ENCODE data around the gene CTSG.

CTSG gene

DNA sequence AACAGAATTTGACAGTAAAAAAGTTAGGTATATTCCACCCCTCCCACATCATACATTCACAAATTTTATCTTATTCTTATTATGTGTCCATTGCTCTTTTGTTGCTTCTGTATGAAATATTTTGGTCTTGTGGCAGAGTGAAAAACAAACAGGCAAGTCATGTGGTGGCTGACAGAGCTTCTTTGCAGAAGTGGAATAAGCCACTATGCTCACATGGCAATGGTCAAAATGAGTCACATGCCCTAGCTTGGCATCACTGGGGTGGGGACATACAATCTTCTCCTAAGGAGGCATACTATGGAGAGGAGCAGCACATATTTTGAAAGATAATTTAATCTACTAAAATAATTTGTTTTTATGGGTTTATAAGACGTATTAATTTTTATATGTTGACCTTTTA, 40.3 kb downstream of the CTSG start:
- POLR2A ChIA-PET: no interaction called here
- Histone ChIP-seq H3K36me3 (ENCODE audit: control insufficient read depth in 2 of 2, insufficient read depth in 1 of 2, low read length in 2 of 2) (no peaks in the 10 kb centered on the region), H3K4me3 (ENCODE audit: low read depth, low read length) (no peak overlapping the region), H3K27ac (ENCODE audit: extremely low read depth, low read depth, low read length) (no peak overlapping the region), H3K4me1 (ENCODE audit: control insufficient read depth, insufficient read depth, low read length) (no peaks in the 10 kb centered on the region), H3K9me3 (ENCODE audit: control insufficient read depth, insufficient read depth, low read depth, low read length) (no peaks in the 10 kb centered on the region)
- CTCF ChIA-PET: interaction anchor here (0.6 to 1.8 kb wide), 2 partner anchors 70 to 190 kb away, joined by 3 to 5 read pairs; no protein-coding TSS in a partner anchor
- no peak for TF ChIP-seq ZNF660 (tag by site-specific recombination; IDR thresholded peaks at IDR 0.05)
- no peak for TF ChIP-seq ZSCAN30 (tag by site-specific recombination; IDR thresholded peaks at IDR 0.05)
- TF ChIP-seq, protein P1, sequence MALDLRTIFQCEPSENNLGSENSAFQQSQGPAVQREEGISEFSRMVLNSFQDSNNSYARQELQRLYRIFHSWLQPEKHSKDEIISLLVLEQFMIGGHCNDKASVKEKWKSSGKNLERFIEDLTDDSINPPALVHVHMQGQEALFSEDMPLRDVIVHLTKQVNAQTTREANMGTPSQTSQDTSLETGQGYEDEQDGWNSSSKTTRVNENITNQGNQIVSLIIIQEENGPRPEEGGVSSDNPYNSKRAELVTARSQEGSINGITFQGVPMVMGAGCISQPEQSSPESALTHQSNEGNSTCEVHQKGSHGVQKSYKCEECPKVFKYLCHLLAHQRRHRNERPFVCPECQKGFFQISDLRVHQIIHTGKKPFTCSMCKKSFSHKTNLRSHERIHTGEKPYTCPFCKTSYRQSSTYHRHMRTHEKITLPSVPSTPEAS (tag by site-specific recombination; IDR thresholded peaks at IDR 0.05): no peak
- TF ChIP-seq ZNF785 (tag by site-specific recombination; IDR thresholded peaks at IDR 0.05): no peak
- TF ChIP-seq TCF7L2 (IDR thresholded peaks at IDR 0.05; ENCODE audit: borderline replicate concordance, low read depth, low read length): no peak
- TF ChIP-seq, protein P2, sequence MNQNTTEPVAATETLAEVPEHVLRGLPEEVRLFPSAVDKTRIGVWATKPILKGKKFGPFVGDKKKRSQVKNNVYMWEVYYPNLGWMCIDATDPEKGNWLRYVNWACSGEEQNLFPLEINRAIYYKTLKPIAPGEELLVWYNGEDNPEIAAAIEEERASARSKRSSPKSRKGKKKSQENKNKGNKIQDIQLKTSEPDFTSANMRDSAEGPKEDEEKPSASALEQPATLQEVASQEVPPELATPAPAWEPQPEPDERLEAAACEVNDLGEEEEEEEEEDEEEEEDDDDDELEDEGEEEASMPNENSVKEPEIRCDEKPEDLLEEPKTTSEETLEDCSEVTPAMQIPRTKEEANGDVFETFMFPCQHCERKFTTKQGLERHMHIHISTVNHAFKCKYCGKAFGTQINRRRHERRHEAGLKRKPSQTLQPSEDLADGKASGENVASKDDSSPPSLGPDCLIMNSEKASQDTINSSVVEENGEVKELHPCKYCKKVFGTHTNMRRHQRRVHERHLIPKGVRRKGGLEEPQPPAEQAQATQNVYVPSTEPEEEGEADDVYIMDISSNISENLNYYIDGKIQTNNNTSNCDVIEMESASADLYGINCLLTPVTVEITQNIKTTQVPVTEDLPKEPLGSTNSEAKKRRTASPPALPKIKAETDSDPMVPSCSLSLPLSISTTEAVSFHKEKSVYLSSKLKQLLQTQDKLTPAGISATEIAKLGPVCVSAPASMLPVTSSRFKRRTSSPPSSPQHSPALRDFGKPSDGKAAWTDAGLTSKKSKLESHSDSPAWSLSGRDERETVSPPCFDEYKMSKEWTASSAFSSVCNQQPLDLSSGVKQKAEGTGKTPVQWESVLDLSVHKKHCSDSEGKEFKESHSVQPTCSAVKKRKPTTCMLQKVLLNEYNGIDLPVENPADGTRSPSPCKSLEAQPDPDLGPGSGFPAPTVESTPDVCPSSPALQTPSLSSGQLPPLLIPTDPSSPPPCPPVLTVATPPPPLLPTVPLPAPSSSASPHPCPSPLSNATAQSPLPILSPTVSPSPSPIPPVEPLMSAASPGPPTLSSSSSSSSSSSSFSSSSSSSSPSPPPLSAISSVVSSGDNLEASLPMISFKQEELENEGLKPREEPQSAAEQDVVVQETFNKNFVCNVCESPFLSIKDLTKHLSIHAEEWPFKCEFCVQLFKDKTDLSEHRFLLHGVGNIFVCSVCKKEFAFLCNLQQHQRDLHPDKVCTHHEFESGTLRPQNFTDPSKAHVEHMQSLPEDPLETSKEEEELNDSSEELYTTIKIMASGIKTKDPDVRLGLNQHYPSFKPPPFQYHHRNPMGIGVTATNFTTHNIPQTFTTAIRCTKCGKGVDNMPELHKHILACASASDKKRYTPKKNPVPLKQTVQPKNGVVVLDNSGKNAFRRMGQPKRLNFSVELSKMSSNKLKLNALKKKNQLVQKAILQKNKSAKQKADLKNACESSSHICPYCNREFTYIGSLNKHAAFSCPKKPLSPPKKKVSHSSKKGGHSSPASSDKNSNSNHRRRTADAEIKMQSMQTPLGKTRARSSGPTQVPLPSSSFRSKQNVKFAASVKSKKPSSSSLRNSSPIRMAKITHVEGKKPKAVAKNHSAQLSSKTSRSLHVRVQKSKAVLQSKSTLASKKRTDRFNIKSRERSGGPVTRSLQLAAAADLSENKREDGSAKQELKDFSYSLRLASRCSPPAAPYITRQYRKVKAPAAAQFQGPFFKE (tag by site-specific recombination; IDR thresholded peaks at IDR 0.05; ENCODE audit: borderline replicate concordance): no peak
- TF ChIP-seq ZNF544 (tag by site-specific recombination; IDR thresholded peaks at IDR 0.05): no peak
- TF ChIP-seq HOXA7 (CRISPR knock-in tag; IDR thresholded peaks at IDR 0.05; ENCODE audit: borderline replicate concordance): no peak
- TF ChIP-seq ZNF121 (tag by site-specific recombination; IDR thresholded peaks at IDR 0.05): no peak
- TF ChIP-seq, protein P3, sequence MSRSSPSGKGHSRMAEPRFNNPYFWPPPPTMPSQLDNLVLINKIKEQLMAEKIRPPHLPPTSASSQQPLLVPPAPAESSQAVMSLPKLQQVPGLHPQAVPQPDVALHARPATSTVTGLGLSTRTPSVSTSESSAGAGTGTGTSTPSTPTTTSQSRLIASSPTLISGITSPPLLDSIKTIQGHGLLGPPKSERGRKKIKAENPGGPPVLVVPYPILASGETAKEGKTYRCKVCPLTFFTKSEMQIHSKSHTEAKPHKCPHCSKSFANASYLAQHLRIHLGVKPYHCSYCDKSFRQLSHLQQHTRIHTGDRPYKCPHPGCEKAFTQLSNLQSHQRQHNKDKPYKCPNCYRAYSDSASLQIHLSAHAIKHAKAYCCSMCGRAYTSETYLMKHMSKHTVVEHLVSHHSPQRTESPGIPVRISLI (tag by site-specific recombination; IDR thresholded peaks at IDR 0.05): no peak
- no peak for TF ChIP-seq ZNF626 (tag by site-specific recombination; IDR thresholded peaks at IDR 0.05)
- no peak for TF ChIP-seq ZNF610 (tag by site-specific recombination; IDR thresholded peaks at IDR 0.05; ENCODE audit: borderline replicate concordance)
- no peak for TF ChIP-seq KLF7 (tag by site-specific recombination; IDR thresholded peaks at IDR 0.05; ENCODE audit: borderline replicate concordance)
- TF ChIP-seq ZNF600 (tag by site-specific recombination; IDR thresholded peaks at IDR 0.05): no peak
- TF ChIP-seq ZEB2 (tag by site-specific recombination; IDR thresholded peaks at IDR 0.05): no peak
- no peak for TF ChIP-seq ZNF670 (tag by site-specific recombination; IDR thresholded peaks at IDR 0.05; ENCODE audit: low read depth)
- TF ChIP-seq ZNF830 (tag by site-specific recombination; IDR thresholded peaks at IDR 0.05; ENCODE audit: low read depth): no peak
- TF ChIP-seq, protein P4, sequence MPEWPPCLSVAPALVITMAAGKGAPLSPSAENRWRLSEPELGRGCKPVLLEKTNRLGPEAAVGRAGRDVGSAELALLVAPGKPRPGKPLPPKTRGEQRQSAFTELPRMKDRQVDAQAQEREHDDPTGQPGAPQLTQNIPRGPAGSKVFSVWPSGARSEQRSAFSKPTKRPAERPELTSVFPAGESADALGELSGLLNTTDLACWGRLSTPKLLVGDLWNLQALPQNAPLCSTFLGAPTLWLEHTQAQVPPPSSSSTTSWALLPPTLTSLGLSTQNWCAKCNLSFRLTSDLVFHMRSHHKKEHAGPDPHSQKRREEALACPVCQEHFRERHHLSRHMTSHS (tag by site-specific recombination; IDR thresholded peaks at IDR 0.05): no peak
- TF ChIP-seq, protein P5, sequence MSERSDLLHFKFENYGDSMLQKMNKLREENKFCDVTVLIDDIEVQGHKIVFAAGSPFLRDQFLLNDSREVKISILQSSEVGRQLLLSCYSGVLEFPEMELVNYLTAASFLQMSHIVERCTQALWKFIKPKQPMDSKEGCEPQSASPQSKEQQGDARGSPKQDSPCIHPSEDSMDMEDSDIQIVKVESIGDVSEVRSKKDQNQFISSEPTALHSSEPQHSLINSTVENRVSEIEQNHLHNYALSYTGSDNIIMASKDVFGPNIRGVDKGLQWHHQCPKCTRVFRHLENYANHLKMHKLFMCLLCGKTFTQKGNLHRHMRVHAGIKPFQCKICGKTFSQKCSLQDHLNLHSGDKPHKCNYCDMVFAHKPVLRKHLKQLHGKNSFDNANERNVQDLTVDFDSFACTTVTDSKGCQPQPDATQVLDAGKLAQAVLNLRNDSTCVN (tag by site-specific recombination; optimal IDR thresholded peaks at IDR 0.05): no peak

Data from HEK293 (cell line).